Gastroesophageal sphincter (tissue), 4 donors: ENCODE results near the gene CTNNBL1. TPM values are rescaled to one million over a fixed set of nuclear protein-coding genes. Genes with fewer than 3 reads are reported as not detected.

ENCODE experiments used
- ATAC-seq: fragments of 150-250 bp; one replicate; pipeline ENCODE4 v1.9.1; 2016; ENCODE audit warnings: mild to moderate bottlenecking, moderate library complexity
- H3K27ac ChIP-seq, 4 donors: fragments of 200-600 bp; sonication (generic) in 3 of 4; 1 replicate in 3 of 4; 2 replicates in 1 of 4; pipeline ENCODE4 v1.5.1; 2016 to 2019
- H3K27me3 ChIP-seq: fragments of 200-600 bp; sonication (generic); one replicate; pipeline ENCODE4 v1.5.1; 2019
- H3K36me3 ChIP-seq, 2 donors: fragments of 200-600 bp; sonication (generic); one replicate each; pipeline ENCODE4 v1.5.1; 2019; ENCODE audit warnings: control low read depth in 1 of 2
- H3K4me1 ChIP-seq, 3 donors: fragments of 200-600 bp; sonication (generic); 1 replicate in 2 of 3; 2 replicates in 1 of 3; pipeline ENCODE4 v1.5.1; 2016 to 2019; ENCODE audit warnings: control low read depth in 2 of 3
- H3K4me3 ChIP-seq, 2 donors: fragments of 200-600 bp; sonication (generic); one replicate each; pipeline ENCODE4 v1.5.1; 2019; ENCODE audit warnings: mild to moderate bottlenecking in 1 of 2, moderate library complexity in 1 of 2
- H3K9me3 ChIP-seq, 3 donors: fragments of 200-600 bp; sonication (generic); one replicate each; pipeline ENCODE4 v1.5.1; 2017 to 2019; ENCODE audit warnings: control low read depth in 2 of 3
- CTCF ChIP-seq, 4 experiments: fragments of 200-600 bp in 2 of 4; fragments of 450-650 bp in 2 of 4; sonication (generic) in 1 of 4; IDR thresholded peaks; one replicate each; pipeline ENCODE4 v1.5.1; 2017 to 2019; ENCODE audit warnings: antibody characterized with exemption in 4 of 4, mild to moderate bottlenecking in 2 of 4, moderate library complexity in 2 of 4
- EP300 ChIP-seq: sonication (generic); formaldehyde crosslinking; IDR thresholded peaks from one replicate; pipeline ENCODE4 v1.6.1; 2017; ENCODE audit warnings: antibody characterized with exemption, mild to moderate bottlenecking
- POLR2A ChIP-seq, 2 donors: fragments of 450-650 bp; IDR thresholded peaks; one replicate each; pipeline ENCODE4 v1.6.1; 2017; ENCODE audit warnings: antibody characterized with exemption in 2 of 2, mild to moderate bottlenecking in 2 of 2, moderate library complexity in 1 of 2
- POLR2AphosphoS5 ChIP-seq: sonication (generic); formaldehyde crosslinking; IDR thresholded peaks from one replicate; pipeline ENCODE4 v1.6.1; 2017; ENCODE audit warnings: antibody characterized with exemption
- WGBS, 2 donors: methylation state at CpG; one replicate each; pipeline ENCODE4 v1.1.5; 2018; ENCODE audit warnings: low coverage in 1 of 2; 5-methylcytosine and 5-hydroxymethylcytosine counted together
- total RNA-seq, 4 donors: library from RNA; depleted of rRNA; stranded (reverse); fragments of >200 nt; gene quantifications; one replicate each; pipeline ENCODE4 v1.1.0, GENCODE V29; 2016

The CTNNBL1 gene
- total RNA-seq, 4 donors from 2014 or later = 43.8 to 58.4 (median 47.1) TPM

- ATAC-seq = no peak
- WGBS, 2 donors = 69 to 95% methylated on average over 4 to 9 of the region's 12 CpGs
- Histone ChIP-seq H3K27me3 (peaks cover 39% of the 10 kb centered on the region), H3K36me3 (no peaks in the 10 kb centered on the region), H3K27ac (no peak overlapping the region), H3K9me3 (no peaks in the 10 kb centered on the region), H3K4me3 (no peak overlapping the region), H3K4me1 (peaks cover 0 to 31% (median 14%) of the 10 kb centered on the region in 3 donors)
- TF ChIP-seq POLR2AphosphoS5 (no peak), POLR2A (IDR thresholded peaks at IDR 0.05) (no peak), CTCF (IDR thresholded peaks at IDR 0.05) (no peak), EP300 (no peak)
Measured at GRCh38 chr20:37917461-37917860, 223.6 kb downstream of the CTNNBL1 start.

GRCh38 chr20:37918035-37918434 lies 224.2 kb downstream of the CTNNBL1 start:
- H3K4me3 ChIP-seq = no peak overlapping the region
- H3K36me3 ChIP-seq = no peaks in the 10 kb centered on the region
- WGBS, 2 donors = 83 to 100% methylated on average over 1 to 3 of the region's 6 CpGs
- no peak overlapping the region for H3K27ac ChIP-seq
- peaks cover 0 to 29% (median 14%) of the 10 kb centered on the region in 3 donors for H3K4me1 ChIP-seq
- H3K9me3 ChIP-seq = no peaks in the 10 kb centered on the region
- TF ChIP-seq POLR2AphosphoS5 = no peak
- TF ChIP-seq CTCF (IDR thresholded peaks at IDR 0.05) = no peak
- TF ChIP-seq POLR2A (IDR thresholded peaks at IDR 0.05) = no peak
- TF ChIP-seq EP300 = no peak
- H3K27me3 ChIP-seq = peaks cover 36% of the 10 kb centered on the region
- no peak for ATAC-seq

GRCh38 chr20:37919389-37920040 lies 225.7 kb downstream of the CTNNBL1 start:
- TF ChIP-seq EP300 = no peak
- TF ChIP-seq POLR2AphosphoS5 = no peak
- TF ChIP-seq POLR2A (IDR thresholded peaks at IDR 0.05) = no peak
- TF ChIP-seq CTCF (IDR thresholded peaks at IDR 0.05) = no peak
- Histone ChIP-seq H3K4me1 (peaks cover 0 to 26% (median 13%) of the 10 kb centered on the region in 3 donors), H3K9me3 (no peaks in the 10 kb centered on the region), H3K27me3 (peaks cover 24% of the 10 kb centered on the region), H3K27ac (no peak overlapping the region), H3K4me3 (no peak overlapping the region), H3K36me3 (no peaks in the 10 kb centered on the region)
- ATAC-seq = no peak
- 60 to 68% methylated on average over 1 to 3 of the region's 5 CpGs for WGBS, 2 donors

GRCh38 chr20:37920270-37920669 lies 226.4 kb downstream of the CTNNBL1 start:
- no peaks in the 10 kb centered on the region for H3K9me3 ChIP-seq
- peaks cover 18% of the 10 kb centered on the region for H3K27me3 ChIP-seq
- no peaks in the 10 kb centered on the region for H3K36me3 ChIP-seq
- ATAC-seq = no peak
- TF ChIP-seq POLR2AphosphoS5 (no peak), POLR2A (IDR thresholded peaks at IDR 0.05) (no peak)
- peaks cover 0 to 19% (median 5%) of the 10 kb centered on the region in 3 donors for H3K4me1 ChIP-seq
- H3K4me3 ChIP-seq = no peak overlapping the region
- 88% methylated on average over 1 of the region's 6 CpGs; no CpG with 5 or more reads in 1 of the 2 donors for WGBS, 2 donors
- no peak overlapping the region for H3K27ac ChIP-seq

GRCh38 chr20:37920679-37921322 lies 227.0 kb downstream of the CTNNBL1 start:
- Histone ChIP-seq H3K36me3 (no peaks in the 10 kb centered on the region), H3K4me3 (no peak overlapping the region), H3K27me3 (peaks cover 13% of the 10 kb centered on the region), H3K9me3 (no peaks in the 10 kb centered on the region), H3K27ac (no peak overlapping the region), H3K4me1 (peaks cover 0 to 14% (median 5%) of the 10 kb centered on the region in 3 donors)
- no peak for ATAC-seq
- no CpG with 5 or more reads among the region's 1 CpG for WGBS, 2 donors
- TF ChIP-seq EP300 (no peak), CTCF (IDR thresholded peaks at IDR 0.05) (no peak), POLR2A (IDR thresholded peaks at IDR 0.05) (no peak), POLR2AphosphoS5 (no peak)
